ENCODE results near the gene SMAD3. TPM values are rescaled to one million over a fixed set of nuclear protein-coding genes. Genes with fewer than 3 reads are reported as not detected.
A peak's percentile ranks its signal among the peaks of the same experiment; 100 is the strongest.
"Not testable (repeated sequence)": the region's sequence is repeated elsewhere in the genome, so short reads cannot be mapped to it uniquely, and the experiment has no call there.

SMAD3 gene
- 10 to 100 TPM; 24.0 to 37.5 TPM for total RNA-seq
- long read RNA-seq, full-length matches to known transcripts: 2 of 12 reads
- long read RNA-seq, partial matches to known transcripts: 10 of 12 reads
- long read RNA-seq, other reads (novel, unspliced or antisense): 0 of 12 reads

- intact Hi-C loops (cut with DNase I): loop anchor here (5.0 to 10.0 kb wide), 3 partner anchors 119 to 189 kb away; partner anchors contain the start of genes AAGAB (in 1 of the 2) and IQCH (in 1 of the 2)
- ATAC-seq (peak; percentile 88 to 89), DNase-seq (peak; percentile 93)
These were observed at the start of gene SMAD3 for GRCh38 chr15:67065531-67066005. SMAD3 (plus strand) TSS chr15:67065602; CDS start chr15:67066155, 553 bp downstream.

- ATAC-seq: peak in 1 of 2 donors; percentile 31
- intact Hi-C loops (cut with DNase I): no loop called here
- DNase-seq: no peak
These were observed 48.1 kb upstream of the SMAD3 start for GRCh38 chr15:67017311-67017710.

- no peak for DNase-seq
- ATAC-seq: no peak
- intact Hi-C loops (cut with DNase I): no loop called here
These were observed 47.4 kb upstream of the SMAD3 start for GRCh38 chr15:67018026-67018425.

GRCh38 chr15:67018441-67018840 lies 47.0 kb upstream of the SMAD3 start:
- no peak for ATAC-seq
- intact Hi-C loops (cut with DNase I): no loop called here
- DNase-seq: no peak

DNA sequence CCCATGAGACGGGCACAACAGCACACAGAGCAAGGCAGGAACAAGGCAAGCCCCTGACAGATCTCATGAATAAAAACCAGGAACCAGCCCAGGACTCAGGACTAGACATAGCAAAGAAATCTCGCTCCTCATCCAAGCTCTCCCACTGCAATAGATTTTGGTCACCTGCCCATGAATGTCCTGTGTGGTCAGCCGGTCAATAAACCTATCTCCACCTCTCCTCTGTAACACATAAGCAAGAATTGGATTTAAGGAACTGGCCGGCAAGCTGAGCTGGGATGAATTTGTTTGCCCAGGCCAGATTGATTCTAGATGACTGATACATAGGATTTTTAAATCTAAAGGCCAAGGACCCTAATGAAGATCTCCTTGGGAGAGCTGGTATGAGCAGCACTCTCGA lies 46.3 kb upstream of the SMAD3 start:
- no peak for DNase-seq
- no peak for ATAC-seq
- intact Hi-C loops (cut with DNase I): no loop called here

DNA sequence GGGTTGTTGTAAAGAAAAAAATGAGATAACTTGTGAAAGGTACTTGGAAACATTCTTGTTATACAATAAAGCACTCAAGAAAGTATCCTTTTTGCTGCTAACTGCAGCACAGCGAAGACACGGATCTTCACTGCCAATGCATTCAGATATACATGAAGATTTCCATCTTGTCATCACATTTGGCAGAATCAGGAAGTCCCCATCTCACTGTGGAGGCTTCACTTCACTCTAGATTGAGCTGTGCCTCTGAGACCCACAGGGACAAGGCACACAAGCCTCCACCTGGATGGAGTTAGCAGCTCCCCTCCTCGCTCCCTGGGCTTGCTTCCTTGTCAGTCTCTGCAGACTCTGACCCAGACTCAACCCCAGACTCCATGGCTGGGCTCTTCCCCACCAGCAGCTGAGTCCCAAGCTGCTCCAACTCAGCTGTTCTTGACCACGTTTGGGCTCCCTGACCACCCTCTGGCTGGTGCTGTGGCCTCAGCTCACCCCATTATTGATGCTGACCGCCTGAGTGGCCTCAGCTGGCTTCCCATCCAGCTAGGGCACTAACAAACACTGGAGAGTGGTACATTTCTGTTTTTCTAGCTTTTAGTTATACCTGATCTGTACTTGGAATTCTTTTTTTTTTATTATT lies 45.4 kb upstream of the SMAD3 start:
- ATAC-seq (no peak), DNase-seq (no peak)
- intact Hi-C loops (cut with DNase I): loop anchor here in 1 of 2 donors (10.0 kb wide), 1 partner anchor 85 kb away; no protein-coding TSS in a partner anchor

DNA sequence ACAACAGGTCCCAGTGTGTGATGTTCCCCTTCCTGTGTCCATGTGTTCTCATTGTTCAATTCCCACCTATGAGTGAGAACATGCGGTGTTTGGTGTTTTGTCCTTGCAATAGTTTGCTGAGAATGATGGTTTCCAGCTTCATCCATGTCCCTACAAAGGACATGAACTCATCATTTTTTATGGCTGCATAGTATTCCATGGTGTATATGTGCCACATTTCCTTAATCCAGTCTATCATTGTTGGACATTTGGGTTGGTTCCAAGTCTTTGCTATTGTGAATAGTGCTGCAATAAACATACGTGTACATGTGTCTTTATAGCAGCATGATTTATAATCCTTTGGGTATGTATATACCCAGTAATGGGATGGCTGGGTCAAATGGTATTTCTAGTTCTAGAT lies 44.7 kb upstream of the SMAD3 start:
- not testable (repeated sequence) for DNase-seq, ATAC-seq
- intact Hi-C loops (cut with DNase I): loop anchor here in 1 of 2 donors (10.0 kb wide), 1 partner anchor 84 kb away; no protein-coding TSS in a partner anchor

DNA sequence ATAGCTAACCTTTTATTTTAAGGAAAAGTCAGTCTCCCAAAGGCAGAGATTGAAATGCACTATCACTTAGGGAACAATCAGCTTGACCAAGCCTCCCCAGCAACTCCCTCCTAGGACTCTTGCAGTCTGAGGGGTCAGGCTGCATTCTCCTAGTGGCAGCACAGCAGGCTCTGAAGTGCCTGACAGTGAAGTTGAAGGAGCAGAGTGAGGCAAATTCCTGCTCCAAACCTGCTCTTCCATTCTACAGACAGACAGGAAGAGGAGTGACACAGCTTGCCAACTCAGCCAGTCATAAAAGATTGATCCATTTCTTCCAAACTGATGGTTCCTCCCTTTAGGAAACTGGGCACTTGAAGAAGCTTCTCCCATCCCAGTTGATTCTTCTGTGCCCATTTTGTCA lies 43.9 kb upstream of the SMAD3 start:
- intact Hi-C loops (cut with DNase I): loop anchor here in 1 of 2 donors (10.0 kb wide), 1 partner anchor 83 kb away; no protein-coding TSS in a partner anchor
- ATAC-seq (no peak), DNase-seq (no peak)

- DNase-seq: no peak
- intact Hi-C loops (cut with DNase I): loop anchor here in 1 of 2 donors (10.0 kb wide), 1 partner anchor 82 kb away; no protein-coding TSS in a partner anchor
These were observed 42.8 kb upstream of the SMAD3 start for GRCh38 chr15:67022587-67023105.

GRCh38 chr15:67023517-67024313 lies 41.7 kb upstream of the SMAD3 start:
- ATAC-seq: peak in 1 of 2 donors; percentile 2
- intact Hi-C loops (cut with DNase I): loop anchor here in 1 of 2 donors (10.0 kb wide), 1 partner anchor 81 kb away; no protein-coding TSS in a partner anchor

More at GRCh38 chr15:67022587-67023105, 42.8 kb upstream of the SMAD3 start:
- no peak for ATAC-seq

DNA sequence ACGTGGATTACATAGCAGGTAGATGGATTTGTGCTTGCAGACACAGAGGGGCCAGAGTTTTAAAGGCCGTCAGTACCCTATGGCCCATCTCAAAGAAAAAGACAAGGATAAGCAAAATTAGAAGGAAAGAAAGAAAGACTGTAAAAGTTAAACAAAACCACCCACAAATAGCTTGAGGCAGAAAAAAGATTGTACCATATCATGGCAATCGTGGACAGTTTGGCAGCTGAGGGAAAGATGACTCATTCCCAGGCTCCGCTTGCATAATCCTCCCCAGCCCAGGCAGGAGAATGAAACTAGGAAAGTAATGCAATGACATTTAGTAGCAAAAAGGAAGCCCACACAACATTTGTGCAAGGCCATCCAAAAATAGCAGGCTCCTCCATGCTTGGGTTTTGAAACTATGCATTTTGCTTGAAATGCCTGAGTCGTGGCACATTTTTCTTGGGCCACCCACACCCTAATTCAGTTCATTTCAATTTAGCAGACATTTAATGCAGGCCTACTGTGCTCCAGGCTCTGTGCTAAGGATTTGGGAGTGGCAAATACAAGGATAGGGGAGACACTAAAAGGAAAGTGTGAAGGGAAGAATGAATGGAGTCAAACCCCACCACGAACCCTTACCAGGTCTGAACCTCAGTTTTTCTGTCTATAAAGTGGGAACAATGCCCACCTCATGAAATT lies 40.9 kb upstream of the SMAD3 start:
- intact Hi-C loops (cut with DNase I): loop anchor here in 1 of 2 donors (10.0 kb wide), 1 partner anchor 80 kb away; no protein-coding TSS in a partner anchor
- ATAC-seq: peak; percentile 93
- peak; percentile 81 for DNase-seq

More at GRCh38 chr15:67023517-67024313, 41.7 kb upstream of the SMAD3 start:
- DNase-seq: no peak

DNA sequence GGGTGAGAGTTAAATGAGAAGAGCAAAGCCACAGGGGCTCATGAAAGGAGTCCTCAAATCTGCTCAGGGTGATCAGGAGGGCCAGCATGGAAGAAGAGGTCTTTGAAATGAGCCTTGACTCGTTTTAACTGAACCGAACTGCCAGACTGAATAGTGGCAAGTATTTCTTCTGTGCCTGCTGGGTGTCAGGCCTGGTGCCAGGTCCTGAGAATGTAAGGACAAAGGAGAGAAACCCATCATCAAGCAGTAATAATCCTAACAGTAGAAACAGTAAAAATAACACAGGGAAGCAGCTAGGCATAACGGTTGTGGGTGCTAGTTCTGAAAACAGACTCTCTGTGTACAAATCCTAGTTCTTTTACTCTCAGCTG lies 40.4 kb upstream of the SMAD3 start:
- DNase-seq: no peak
- ATAC-seq: no peak
- intact Hi-C loops (cut with DNase I): loop anchor here in 1 of 2 donors (10.0 kb wide), 1 partner anchor 80 kb away; no protein-coding TSS in a partner anchor

- peak; percentile 72 for DNase-seq
- intact Hi-C loops (cut with DNase I): loop anchor here in 1 of 2 donors (10.0 kb wide), 1 partner anchor 79 kb away; no protein-coding TSS in a partner anchor
These were observed 39.4 kb upstream of the SMAD3 start for GRCh38 chr15:67025719-67026609.

DNA sequence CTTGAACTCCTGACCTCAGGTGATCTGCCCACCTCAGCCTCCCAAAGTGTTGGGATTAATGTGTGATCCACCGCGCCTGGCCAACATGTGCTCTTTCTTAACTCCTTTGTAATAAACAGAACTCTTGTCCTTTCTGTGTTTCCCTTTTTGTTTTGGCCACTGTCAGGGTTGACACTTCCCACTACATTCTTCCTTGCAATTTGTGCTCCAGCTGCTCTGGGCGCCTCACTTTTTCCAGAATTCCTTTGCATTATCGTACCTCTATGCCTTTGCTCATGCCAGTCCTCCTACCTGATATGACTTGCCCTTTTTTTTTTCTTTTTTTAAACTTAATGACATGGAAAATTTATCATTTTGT lies 38.8 kb upstream of the SMAD3 start:
- DNase-seq (no peak), ATAC-seq (no peak)
- intact Hi-C loops (cut with DNase I): loop anchor here in 1 of 2 donors (10.0 kb wide), 1 partner anchor 78 kb away; no protein-coding TSS in a partner anchor

More at GRCh38 chr15:67025719-67026609, 39.4 kb upstream of the SMAD3 start:
- peak; percentile 76 to 81 for ATAC-seq

GRCh38 chr15:67028440-67028839 lies 37.0 kb upstream of the SMAD3 start:
- not testable (repeated sequence) for ATAC-seq, DNase-seq
- intact Hi-C loops (cut with DNase I): loop anchor here in 1 of 2 donors (10.0 kb wide), 1 partner anchor 76 kb away; no protein-coding TSS in a partner anchor

- peak in 1 of 2 donors; percentile 30 for ATAC-seq
- no peak for DNase-seq
- intact Hi-C loops (cut with DNase I): no loop called here
These were observed 35.2 kb upstream of the SMAD3 start for GRCh38 chr15:67030036-67030762.

- intact Hi-C loops (cut with DNase I): no loop called here
- ATAC-seq (no peak), DNase-seq (no peak)
These were observed 34.1 kb upstream of the SMAD3 start for GRCh38 chr15:67031331-67031730.
